GM18867 (cell line): ENCODE data around the gene ATP2B2.
A peak's percentile ranks its signal among the peaks of the same experiment; 100 is the strongest.

Source experiments
- ATAC-seq: cut with Tn5 transposase; IDR thresholded peaks from one replicate; pipeline ENCODE4 v1.9.1; 2021; ENCODE audit warnings: mild to moderate bottlenecking, moderate library complexity; ENCODE audit not compliant: unreplicated experiment

ATP2B2 gene

GRCh38 chr3:10405816-10406215 lies 99.6 kb downstream of the ATP2B2 start:
- ATAC-seq, result no peak

GRCh38 chr3:10404876-10405275 lies 100.5 kb downstream of the ATP2B2 start:
- no peak for ATAC-seq

- no peak for ATAC-seq
These were observed 101.0 kb downstream of the ATP2B2 start for GRCh38 chr3:10404377-10404776.

- no peak for ATAC-seq
These were observed 103.2 kb downstream of the ATP2B2 start for GRCh38 chr3:10401990-10402761.

GRCh38 chr3:10400749-10401495 lies 104.5 kb downstream of the ATP2B2 start:
- no peak for ATAC-seq

- no peak for ATAC-seq
These were observed 105.2 kb downstream of the ATP2B2 start for GRCh38 chr3:10400050-10400748.

- ATAC-seq, result no peak
These were observed 105.8 kb downstream of the ATP2B2 start for GRCh38 chr3:10399634-10400033.

- no peak for ATAC-seq
These were observed 107.0 kb downstream of the ATP2B2 start for GRCh38 chr3:10398341-10398740.

GRCh38 chr3:10397879-10398278 lies 107.5 kb downstream of the ATP2B2 start:
- no peak for ATAC-seq

- ATAC-seq, result no peak
These were observed 108.5 kb downstream of the ATP2B2 start for GRCh38 chr3:10396931-10397330.

GRCh38 chr3:10396083-10396482 lies 109.3 kb downstream of the ATP2B2 start:
- no peak for ATAC-seq

- no peak for ATAC-seq
These were observed 109.7 kb downstream of the ATP2B2 start for GRCh38 chr3:10395671-10396070.

GRCh38 chr3:10395196-10395595 lies 110.2 kb downstream of the ATP2B2 start:
- ATAC-seq, result no peak

- no peak for ATAC-seq
These were observed 110.8 kb downstream of the ATP2B2 start for GRCh38 chr3:10394491-10395025.

- no peak for ATAC-seq
These were observed 111.9 kb downstream of the ATP2B2 start for GRCh38 chr3:10393514-10393913.

- ATAC-seq, result no peak
These were observed 112.4 kb downstream of the ATP2B2 start for GRCh38 chr3:10392906-10393461.

- no peak for ATAC-seq
These were observed 113.1 kb downstream of the ATP2B2 start for GRCh38 chr3:10392244-10392643.

- ATAC-seq, result no peak
These were observed 114.0 kb downstream of the ATP2B2 start for GRCh38 chr3:10391391-10391790.

GRCh38 chr3:10390641-10391373 lies 114.6 kb downstream of the ATP2B2 start:
- ATAC-seq, result no peak

- peak; percentile 91 for ATAC-seq
These were observed 115.4 kb downstream of the ATP2B2 start for GRCh38 chr3:10389995-10390394.
